HG02588 (cell line): ENCODE data around the gene MXD4.

Source experiments
- ATAC-seq: cut with Tn5 transposase; IDR thresholded peaks from one replicate; pipeline ENCODE4 v1.9.1; 2021; ENCODE audit warnings: mild to moderate bottlenecking, moderate library complexity; ENCODE audit not compliant: unreplicated experiment

The MXD4 gene

DNA sequence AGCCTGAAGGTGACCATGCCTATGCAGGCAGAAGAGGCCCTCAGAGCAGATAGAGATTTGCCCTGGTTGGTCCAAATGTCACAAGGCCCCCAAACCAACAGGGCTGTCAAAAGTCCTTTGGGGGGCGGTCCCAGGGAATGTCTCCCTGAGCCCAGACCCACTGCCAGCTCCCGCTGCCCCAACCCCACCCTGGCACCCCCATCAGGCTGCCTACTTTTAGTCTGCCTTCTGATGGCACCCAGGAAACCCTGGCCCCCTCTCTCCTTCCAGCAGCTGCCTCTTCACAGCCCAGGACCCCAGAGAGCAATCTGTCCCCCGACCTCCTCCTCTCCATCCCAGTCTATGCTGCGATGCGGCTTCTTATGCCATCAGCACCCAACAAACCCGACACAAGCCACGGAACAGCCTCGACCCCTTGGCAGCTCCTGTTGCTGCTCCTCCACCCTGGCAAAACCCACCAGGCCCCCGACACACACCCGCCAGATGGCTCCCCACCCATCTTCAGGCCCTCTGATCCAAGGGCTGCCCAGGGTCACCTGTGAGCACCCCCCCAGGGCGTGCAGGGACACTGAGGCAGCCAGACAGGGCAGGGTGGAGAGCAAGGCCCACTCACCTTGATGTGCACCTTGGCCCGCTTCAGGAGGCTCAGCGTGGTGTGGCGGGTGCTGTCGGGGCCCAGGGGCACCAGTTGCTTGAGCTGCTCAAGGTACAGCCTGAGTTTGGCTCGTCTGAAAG lies 9.9 kb downstream of the MXD4 start:
- no peak for ATAC-seq

DNA sequence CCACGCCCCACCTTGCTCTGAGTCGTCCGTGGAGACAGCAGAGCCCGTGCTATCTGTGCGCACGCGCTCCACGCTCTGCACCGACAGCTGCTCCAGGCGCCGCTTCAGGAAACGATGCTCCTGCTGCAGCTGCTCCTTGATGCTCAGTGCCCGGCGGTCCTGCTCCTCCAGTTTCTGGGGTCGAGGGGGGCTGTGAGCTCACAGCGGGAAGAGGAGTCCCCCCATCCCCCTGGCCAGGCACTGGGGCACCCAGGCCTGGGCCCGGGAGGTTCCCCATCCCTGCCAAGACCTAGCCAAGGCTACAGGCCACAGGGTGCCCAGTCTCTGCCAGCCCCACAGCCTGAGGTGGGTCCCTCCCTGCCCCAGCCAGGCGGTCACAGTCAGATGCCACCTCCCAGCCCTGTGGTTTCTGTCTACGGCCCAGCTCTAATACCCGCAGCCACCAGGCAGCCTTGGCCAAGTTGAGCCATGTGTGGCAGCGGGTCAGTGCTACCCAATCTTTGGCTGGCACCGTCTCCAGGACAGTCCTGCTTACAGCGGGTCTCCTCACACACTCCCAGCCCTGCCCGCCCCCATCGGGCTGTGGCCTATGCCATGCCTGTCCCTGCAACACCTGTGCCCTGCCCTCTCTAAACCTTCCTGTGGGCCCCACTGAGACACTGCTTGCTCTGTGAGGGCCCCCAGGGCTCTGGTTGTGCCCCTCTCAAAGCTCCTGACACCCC lies 10.7 kb downstream of the MXD4 start:
- ATAC-seq: no peak

DNA sequence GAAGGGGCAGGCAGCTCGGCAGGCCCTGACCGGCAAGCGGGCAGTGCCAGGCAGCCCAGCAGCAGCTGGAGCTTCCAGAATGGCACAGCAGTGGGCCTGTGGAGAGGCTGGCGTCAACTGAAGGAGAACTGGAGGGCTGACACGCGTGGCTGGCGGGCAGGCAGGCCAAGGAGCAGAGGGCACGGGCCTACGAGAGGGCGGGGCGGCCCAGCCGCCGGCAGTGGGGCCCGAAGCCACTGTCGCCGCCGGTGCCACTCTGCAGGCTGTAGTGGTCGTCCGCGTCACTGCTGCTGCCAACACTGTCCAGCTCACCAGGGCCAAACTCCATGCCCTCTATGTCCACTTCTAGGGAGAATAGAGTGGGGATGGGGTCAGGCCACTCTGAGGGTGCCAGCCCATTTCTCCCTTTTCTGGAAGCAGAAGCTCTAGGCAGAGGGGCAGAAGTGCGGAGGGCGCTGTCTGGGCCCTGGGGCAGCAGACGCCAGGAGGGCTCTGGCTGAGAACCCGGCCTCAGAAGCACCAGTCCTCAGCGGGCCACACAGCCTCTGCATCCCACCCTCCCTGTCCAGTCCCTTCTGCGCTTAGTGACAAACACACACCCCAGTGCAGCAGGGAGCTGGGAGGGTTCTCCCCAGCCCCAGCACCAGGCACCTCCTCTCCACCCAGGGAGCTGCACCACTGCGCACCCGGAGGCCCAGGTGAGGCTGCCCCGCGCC lies 11.4 kb downstream of the MXD4 start:
- ATAC-seq: no peak

DNA sequence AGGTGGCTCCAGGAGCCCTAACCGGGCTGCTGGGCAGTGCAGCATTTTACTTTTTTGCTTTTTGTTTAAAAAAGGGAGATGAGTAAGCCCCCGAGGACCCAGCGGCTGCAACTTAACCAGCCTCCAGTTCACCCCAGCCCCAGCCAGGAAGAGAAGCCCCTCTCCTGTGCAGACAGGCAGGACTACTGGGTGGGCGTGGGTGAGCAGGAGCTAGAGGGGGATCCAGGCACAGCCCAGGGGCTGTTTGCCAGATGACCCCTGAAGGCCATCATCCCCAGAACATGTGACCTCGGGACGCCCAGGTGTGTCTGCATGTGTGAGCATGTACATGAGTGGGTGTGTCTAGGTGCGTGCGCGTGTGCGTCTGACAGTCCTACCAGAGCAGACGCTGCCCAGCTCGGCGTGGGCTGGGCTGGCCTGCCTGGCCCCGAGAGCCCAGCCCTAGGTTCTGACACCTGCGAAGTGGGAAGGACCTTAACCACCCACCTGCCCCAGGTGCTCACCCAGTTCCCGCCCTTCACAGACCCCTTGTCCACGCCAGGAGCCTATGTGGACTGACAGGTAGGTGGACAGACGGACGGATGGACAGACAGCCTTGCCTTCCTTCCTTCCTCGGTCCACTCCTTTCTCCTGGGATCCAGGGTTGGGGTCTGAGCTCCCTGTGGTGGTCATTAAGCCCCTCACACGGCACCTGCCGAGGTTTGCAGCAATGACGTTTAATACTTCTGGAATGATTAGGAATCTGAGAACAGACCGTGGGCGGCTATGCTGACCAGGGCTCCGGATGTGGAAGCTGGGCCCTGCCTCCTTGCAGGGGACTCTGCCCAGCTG lies 12.2 kb downstream of the MXD4 start:
- no peak for ATAC-seq

DNA sequence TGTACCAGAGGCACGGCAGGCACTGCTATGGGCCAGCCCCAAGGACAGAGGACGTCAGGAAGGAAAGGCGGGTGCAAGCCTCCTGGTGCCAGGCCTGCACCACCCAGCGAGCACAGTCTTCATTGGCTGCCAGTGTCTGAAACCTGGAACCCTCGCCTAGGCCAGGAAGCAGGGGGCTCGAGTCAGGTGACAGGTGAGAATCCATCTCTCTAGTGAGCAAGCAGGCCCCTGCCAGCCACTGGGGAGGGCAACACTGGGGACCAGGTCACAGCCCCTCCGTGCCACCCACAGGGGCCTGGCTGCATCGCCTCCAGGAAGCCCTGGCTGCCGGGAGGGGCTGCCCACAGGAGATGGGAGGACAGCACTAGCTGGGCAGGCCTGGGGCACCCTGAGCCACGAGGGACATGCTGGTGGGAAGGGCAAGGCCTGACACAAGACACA lies 13.1 kb downstream of the MXD4 start:
- ATAC-seq: no peak

DNA sequence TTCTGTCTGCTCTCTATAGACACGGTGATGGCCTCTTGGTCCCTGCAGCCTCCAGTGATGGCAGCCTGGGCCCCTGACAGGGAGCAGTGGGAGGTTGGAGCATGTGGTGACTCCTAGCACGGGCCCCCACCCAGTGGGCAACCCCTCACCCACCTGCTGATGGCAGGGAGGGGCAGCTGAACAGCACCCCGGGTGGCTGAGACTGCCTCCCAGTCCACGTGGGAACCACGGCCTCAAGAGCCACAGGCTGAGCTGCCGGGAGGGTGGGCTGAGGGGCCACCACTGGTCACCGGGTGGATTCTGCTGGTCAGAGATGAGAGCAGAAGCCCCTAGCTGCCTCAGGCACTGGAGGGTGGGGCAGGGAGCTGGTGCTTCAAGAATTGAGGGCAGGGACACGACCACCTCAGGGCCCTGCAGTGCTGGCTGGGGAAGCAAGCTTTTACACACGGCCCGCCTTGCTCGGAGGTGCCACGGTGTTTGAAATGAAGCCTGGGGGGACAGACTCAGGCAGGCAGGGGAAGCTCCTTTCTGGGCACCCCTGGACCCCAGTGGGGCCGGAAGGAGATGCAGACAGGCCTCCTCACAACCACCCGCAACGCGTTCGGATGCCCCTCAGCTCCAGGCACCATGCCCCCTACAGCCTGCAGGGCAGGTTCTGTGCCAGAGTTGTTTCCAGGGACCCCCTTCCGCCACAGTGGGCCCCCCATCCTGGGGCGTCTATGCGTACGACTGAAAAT lies 13.7 kb downstream of the MXD4 start:
- ATAC-seq: no peak

DNA sequence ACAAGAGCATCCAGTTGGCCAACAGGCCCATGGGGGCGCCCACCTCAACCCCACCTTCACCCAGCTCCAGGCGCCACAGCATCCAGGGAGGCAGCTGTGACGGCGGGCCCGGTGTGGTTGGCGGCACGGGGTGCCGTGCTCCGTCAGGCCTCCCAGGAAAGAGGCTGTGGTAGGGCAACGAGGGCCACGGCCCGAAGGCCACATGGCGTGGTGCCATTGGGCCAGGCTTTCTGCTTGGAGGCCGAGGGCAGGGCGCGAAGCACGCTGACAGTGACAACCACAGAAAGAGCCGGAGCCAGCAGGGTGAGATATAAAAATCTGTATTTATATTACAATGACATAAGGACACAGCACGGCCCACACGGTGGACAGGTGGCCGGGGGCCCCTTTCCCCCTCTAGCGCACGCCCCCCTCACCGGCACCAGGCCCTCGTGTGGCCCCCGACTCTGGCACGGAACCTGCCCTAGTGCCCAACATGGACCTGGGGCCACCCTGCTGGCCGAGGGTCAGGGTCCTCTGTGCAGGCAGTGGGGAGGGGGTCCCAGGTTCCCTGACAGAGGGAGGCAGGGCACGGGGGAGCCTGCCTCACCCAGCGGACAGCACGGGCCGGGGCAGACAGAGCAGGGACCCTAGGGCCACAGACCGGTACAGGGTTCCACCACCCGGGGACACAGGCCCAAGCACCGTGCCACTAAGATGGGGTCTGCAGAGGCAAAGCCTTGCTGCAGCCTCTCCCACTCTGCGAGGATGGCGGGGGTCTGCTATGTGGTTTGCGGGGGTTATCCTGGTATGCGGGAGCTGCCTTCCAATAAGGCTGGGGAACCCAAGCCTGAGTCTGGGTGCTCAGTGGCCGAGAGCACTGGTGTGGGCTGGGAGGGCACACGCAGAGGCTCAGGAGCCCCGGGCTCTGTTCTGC lies 14.5 kb downstream of the MXD4 start:
- no peak for ATAC-seq

DNA sequence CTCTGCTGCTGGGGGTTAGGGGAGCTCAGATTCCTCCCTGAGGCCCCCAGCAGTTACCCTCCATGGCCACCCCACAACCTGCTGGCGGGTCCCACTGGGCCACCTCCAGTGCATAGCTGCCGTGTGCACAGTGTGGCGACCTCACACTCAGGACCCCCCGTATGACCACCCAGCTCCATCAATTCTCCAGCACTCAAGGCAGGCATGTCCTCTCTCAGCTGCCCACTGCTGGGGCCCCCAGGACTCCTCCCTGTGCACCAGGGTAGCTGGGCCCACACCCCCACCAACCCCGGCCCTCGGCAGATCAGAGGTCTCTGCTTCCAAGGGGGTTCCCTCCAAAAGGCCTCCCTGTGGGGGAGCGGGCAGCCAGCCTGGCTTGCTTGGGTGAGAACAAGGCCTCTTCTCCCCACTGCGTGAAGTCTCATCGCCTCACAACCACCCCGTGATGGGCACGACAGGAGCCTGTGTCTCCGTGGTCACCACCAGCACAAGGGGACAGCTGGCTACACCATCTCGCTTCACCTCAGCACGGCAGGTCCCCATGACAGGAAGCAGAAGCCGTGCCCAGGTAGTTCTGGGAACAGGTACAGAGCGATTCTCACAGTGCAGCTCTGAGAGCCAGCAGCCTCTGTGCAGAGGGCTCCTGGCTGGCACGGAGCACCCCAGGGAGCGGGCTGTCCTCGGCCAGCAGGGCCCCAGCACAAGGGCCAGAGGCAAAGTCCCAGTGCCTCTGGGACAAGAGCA lies 15.4 kb downstream of the MXD4 start:
- ATAC-seq: no peak

DNA sequence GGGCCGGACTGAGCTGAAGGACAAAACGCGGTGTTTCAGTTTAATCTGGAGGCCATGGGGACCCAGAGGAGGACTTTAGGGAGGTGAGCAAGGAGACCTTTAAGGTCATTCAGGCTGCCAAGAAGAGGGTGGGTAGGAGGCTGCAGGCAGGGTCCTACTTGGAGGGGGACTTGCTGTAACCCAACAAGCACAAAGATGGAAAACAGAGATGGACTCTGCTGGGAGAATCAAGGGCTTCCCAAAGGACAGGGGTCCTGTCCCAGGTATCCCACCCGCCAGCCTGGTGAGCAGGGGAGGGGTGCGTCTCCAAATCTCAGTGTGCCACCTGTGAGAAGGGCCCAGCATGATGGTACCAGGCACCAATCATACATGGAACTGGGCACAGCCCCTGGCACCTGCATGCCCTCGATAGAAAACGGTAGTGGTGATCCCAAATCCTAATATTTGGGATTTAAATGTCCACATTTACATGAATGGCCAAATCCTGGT lies 16.1 kb downstream of the MXD4 start:
- ATAC-seq: no peak

DNA sequence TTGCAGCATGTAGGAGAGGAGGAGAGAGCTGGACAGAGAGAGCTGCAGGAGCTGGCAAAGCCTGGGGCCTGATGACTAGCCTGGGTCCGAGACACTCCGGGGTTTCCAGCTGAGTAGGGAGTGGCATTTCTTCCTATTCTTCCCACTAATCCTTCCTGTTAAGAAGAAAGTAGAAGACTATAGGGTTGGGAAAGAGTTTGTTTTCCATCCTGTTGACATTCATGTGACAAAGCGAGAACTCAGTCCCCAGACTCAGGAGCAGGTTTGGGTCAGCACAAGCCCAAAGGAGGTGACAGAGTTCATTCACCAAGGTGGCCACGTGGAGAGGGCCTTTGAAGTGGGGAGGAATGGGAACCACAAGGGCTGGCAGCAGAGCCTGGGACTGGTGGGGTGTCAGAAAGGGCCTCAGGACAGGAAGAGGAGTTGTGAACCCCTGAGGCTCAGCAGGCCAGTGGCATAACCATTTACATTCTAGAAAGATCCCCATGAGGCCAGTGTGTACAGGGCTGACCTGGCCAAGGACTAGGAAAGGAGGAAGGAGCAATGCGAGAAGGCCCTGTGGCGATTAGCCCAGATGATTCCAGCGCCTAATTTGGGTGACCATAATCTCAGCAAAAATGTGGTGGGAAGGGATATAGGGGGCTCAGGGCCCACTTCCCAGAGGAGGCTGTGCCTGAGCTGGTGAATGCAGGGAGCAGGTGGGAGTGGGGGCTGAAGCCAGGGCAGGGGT lies 16.7 kb downstream of the MXD4 start:
- ATAC-seq: no peak

DNA sequence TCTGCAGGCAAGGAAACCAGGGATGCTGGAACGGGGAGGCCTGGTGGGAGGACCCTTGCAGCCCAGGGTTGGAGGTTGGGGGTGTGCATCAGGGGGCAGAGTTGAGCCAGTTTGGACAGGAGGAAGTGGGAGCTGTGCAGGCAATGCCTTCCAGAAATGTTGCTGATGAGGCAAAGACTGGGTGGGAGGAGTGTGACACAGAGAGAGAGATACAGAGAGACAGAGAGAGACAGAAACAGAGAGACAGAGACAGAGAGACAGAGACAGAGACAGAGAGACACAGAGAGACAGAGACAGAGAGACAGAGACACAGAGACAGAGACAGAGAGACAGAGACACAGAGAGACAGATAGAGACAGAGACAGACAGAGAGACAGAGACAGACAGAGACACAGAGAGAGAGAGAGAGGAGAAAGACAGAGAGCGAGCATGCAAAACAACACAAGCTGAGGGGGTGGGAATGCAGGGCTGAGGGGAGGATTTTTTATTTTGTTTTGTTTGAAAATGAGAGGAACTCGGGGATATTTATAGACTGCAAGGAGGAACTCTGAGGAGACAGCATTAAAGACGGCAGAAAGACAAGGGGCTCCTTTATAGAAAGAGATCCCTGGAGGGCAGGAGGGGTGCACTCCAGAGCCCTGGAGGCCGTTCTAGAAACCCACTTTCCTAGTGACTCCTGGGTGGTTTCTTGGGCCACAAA lies 18.1 kb downstream of the MXD4 start:
- no peak for ATAC-seq

DNA sequence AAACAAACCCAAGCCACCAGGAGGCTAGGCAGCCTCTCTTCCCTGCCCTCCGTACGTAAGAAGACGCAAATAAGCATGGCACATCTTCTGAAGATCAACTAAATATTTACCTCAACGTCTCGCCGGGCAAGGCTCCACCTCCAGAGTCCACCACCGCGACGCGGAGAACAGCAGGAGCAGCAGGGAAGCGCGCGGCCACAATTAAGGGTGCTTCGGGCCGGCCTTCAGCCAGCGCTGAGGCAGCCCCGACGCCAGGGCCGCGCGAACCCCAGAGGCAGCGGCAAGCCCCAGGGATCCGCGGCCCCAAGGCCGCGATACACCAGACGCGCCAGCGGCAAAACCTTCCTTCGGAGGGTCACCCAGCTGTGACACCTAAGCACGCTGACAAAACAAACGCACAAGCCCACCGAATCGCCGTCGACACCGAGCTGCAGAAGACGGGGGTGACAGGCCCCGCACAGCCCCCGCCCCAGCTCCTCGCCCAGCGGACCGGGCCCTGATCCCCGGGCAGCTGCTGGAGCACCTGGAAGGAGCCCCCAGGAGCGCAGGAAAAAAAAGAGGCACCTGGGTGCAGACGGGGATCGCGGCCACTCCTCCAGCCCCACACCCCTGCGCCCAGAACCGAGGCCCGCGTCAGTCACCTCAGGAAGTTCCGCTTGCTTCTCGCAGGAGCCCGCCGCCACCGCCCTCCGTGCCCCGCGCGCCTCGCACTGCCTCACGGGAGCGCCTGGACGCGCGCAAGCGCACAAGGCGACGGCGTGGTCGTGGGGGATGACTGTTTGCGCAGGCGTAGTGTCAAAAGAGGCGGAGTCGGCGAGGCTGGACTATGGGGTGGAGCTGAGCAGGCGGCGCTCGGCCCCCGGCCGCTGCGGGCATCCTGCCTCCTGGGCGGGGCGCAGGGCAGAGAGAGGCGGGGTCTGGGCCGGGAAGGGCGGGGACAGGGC lies 20.2 kb downstream of the MXD4 start, which contains the start of the genes HAUS3 and POLN:
HAUS3 (minus strand) TSS at position 712 of the 944 bp plus-strand sequence. CDS start 1,175 bp downstream, outside the sequence.
POLN (minus strand) TSS at position 712 of the 944 bp plus-strand sequence. CDS start 12,890 bp downstream, outside the sequence.
- ATAC-seq: peak; percentile 85

DNA sequence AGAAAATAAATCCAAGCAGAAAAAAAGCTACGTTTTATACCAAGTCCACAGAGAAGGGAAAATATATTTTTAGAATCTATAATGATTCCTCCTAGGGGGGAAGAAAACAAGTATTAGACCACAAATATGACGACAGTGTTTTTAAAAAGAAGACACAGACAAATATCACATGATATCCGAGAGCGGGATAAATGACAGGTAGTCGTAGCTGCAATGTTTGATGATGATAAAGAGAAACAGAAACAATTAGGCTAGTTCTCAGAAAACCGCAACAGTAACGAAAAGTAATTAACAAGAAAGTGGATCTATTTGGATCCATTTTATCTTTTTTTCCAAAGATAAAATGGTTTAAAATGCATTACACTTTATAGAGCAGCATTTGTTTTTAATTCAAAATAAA lies 20.9 kb downstream of the MXD4 start:
- no peak for ATAC-seq

DNA sequence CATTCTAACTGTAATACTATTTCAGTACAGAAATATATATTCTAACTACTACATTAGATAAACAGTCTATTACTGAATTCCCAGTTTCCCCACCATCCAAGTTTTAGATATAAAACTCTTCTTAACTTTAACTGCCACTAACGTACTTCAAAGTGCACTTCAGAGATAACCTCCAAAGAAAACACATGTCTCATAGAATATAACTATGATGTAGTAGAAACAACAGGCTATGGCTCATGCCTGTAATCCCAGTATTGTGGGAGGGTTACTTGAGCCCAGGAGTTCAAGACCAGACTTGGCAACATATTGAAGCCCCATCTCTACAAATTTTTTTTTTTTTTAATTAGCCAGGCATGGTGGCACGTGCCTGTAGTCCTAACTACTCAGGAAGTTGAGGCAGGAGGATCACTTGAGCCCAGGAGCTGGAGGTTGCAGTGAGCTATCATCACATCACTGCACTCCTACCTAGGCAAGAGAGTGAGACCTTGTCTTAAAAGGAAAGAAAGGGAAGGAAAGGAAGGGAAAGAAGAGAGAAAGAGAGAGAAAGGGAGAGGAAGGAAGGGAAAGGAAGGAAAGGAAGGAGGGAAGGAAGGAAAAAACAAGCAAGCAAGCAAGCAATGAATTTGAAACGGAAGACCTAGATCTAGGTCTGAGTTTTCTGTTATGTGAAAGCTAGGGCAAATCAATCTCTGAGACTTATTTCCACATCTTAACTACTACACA lies 24.8 kb downstream of the MXD4 start:
- ATAC-seq: no peak

DNA sequence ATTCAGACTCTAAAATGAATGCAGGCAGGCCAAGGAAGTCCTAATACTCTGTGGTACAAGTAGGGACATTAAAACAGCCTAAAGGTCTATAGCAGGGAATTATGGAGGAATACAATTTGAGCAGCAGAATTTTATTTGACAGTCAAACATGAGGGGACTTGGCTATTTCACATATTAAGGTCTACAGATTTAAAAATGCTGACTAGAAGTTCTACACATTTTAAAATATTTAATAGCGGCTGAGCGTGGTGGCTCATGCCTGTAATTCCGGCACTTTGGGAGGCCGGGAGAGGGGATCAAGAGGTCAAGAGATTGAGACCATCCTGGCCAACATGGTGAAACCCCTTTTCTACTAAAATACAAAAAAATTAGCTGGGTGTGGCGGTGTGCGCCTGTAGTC lies 30.8 kb downstream of the MXD4 start:
- no peak for ATAC-seq
